ENCODE results near the gene TOM1L2.
A peak's percentile ranks its signal among the peaks of the same experiment; 100 is the strongest.

Gene TOM1L2

GRCh38 chr17:17872547-17873345 lies 99.5 kb downstream of the TOM1L2 start:
- DNase-seq = no peak

GRCh38 chr17:17871913-17872312 lies 100.3 kb downstream of the TOM1L2 start:
- DNase-seq = no peak

- DNase-seq = no peak
Measured at GRCh38 chr17:17870247-17870646, 102.0 kb downstream of the TOM1L2 start.

- DNase-seq = no peak
Measured at GRCh38 chr17:17868641-17869522, 103.3 kb downstream of the TOM1L2 start.

- DNase-seq = no peak
Measured at GRCh38 chr17:17866897-17867296, 105.3 kb downstream of the TOM1L2 start.

GRCh38 chr17:17866425-17866824 lies 105.8 kb downstream of the TOM1L2 start:
- DNase-seq = no peak

- DNase-seq = no peak
Measured at GRCh38 chr17:17865035-17865434, 107.2 kb downstream of the TOM1L2 start.

- no peak for DNase-seq
Measured at GRCh38 chr17:17860766-17861107, 111.5 kb downstream of the TOM1L2 start.

- peak; percentile 75 for DNase-seq
Measured at GRCh38 chr17:17859909-17860765, 112.1 kb downstream of the TOM1L2 start.

- no peak for DNase-seq
Measured at GRCh38 chr17:17857496-17857895, 114.7 kb downstream of the TOM1L2 start.

- DNase-seq = no peak
Measured at GRCh38 chr17:17856386-17856785, 115.8 kb downstream of the TOM1L2 start.

- DNase-seq = no peak
Measured at GRCh38 chr17:17855976-17856375, 116.2 kb downstream of the TOM1L2 start.

GRCh38 chr17:17853811-17854447 lies 118.3 kb downstream of the TOM1L2 start:
- no peak for DNase-seq

- no peak for DNase-seq
Measured at GRCh38 chr17:17852930-17853329, 119.3 kb downstream of the TOM1L2 start.

GRCh38 chr17:17851103-17852002 lies 120.8 kb downstream of the TOM1L2 start:
- DNase-seq = no peak

- no peak for DNase-seq
Measured at GRCh38 chr17:17849845-17850373, 122.3 kb downstream of the TOM1L2 start.

- DNase-seq = no peak
Measured at GRCh38 chr17:17849147-17849820, 122.9 kb downstream of the TOM1L2 start.

GRCh38 chr17:17848311-17849082 lies 123.7 kb downstream of the TOM1L2 start:
- DNase-seq = no peak

- no peak for DNase-seq
Measured at GRCh38 chr17:17847726-17848125, 124.5 kb downstream of the TOM1L2 start.

Data from right kidney (tissue), 1 donor.